Islet of Langerhans (tissue), 1 donor: ENCODE measurements around the gene RASA1.
"Not testable (repeated sequence)": the region's sequence is repeated elsewhere in the genome, so short reads cannot be mapped to it uniquely, and the experiment has no call there.

Source experiments
- FAIRE-seq: peaks from one replicate; lab custom pipeline; 2011; peaks lifted over from hg19 to GRCh38; lab: Jason Lieb, UNC

The RASA1 gene

GRCh38 chr5:87267574-87268125, at the start of gene RASA1:
Gene RASA1 (plus strand): TSS chr5:87267883. CDS start chr5:87268452, 569 bp downstream.
- FAIRE-seq = no peak

GRCh38 chr5:87229780-87230179, 37.9 kb upstream of the RASA1 start:
- FAIRE-seq = no peak

DNA sequence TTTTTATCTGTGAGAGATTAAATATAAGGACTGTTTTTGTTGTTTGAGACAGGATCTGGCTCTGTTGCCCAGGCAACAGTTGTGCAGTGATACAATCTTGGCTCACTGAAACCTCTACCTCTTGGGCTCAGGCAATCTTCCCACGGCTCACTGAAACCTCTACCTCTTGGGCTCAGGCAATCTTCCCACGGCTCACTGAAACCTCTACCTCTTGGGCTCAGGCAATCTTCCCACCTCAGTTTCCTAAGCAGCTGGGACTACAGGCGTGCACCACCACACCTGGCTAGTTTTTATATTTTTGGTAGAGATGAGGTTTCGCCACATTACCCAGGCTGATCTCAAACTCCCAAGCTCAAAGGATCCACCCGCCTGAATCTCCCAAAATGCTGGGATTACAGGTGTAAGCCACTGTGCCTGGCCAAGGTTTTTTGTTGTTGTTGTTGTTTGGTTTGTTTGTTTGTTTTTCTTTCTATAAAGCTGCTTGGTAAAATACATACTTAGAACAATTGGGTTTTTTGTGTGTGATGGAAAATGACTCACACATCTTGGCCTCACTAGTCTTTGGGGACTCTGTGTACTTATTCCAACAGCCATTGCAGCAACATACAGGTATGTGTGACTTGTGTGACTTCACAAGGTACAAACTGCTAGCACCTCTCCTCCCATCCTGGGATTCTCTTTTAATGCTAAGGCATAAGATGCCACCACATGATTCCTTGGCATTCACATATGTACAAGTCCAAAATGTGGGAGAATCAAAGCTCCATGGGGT, 36.5 kb upstream of the RASA1 start:
- no peak for FAIRE-seq

GRCh38 chr5:87233143-87233542, 34.5 kb upstream of the RASA1 start:
- no peak for FAIRE-seq

DNA sequence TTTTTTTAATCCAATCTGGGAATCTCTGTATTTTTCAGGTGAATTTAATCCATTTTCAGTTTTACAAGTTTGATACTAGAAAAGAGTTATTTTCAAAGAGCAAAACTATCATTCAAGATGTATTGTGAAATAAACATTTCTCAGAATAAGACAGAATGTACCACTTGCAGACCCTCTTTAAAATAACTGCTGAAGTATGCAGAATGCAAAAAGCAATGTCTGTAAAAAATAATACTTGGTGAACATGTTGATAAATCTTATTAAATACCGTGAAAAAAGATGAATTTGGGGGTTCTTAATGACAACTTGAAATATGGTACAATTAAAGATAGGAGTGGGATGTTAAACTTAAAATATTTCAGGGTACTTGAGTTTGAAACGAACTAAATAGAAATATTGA, 26.1 kb upstream of the RASA1 start:
- no peak for FAIRE-seq

DNA sequence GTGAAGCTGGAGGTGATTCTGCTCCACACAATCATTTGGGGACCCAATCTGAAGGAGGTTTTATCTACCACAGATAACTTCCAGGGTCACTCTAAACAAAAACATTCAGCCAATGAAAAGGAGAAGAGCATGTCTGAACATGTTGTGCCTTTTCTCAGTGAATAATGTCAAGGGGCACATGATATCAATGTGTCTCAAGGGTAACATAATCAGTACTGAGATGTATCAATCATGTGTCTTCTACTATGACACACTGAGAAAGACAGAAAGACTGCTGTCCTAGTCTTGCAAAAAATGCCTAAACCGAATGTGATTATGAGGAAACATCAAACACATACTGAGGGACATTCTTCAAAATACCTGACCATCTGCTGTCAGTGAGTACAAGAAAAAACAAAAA, 25.4 kb upstream of the RASA1 start:
- no peak for FAIRE-seq

GRCh38 chr5:87243161-87243844, 24.4 kb upstream of the RASA1 start:
- no peak for FAIRE-seq

DNA sequence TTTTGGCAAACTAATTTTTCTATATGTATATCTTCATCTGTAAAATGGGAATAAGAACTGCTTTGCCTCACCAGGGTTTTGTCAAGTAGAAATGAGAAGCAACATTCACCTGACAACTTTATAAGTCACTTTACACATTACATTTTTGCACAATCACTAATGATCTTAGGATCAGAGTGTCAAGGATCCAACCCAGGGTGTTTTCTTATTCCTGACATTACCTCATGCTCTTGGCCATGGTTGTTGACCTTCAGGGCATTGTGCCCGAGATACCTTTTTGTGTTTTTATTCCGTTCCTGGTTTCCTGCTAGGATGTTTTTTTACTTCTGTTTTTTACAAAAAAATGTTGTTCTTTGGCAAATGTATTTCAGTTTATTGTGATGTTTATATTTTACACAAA, 22.2 kb upstream of the RASA1 start:
- no peak for FAIRE-seq

DNA sequence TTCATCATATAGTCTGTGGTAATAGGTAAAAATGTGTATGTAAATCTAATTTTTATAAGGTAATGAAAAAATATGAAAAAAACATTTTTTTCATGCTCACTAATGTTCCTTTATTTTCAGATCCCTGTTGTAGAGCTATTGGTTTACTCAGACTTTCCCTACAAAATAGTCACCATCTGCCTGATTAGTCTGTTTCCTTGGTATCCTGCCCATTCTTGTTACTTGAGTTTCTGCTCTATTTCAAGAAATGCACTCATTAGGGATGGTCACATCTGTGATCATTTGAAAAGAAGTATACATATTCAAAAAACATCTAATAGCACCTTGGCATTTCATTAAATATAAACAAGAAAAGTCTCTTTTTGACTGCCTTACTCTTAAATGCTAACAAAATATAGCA, 21.6 kb upstream of the RASA1 start:
- peak; percentile 38 for FAIRE-seq

- no peak for FAIRE-seq
Measured at GRCh38 chr5:87252283-87252605, 15.4 kb upstream of the RASA1 start.

- FAIRE-seq = no peak
Measured at GRCh38 chr5:87254035-87254434, 13.6 kb upstream of the RASA1 start.

GRCh38 chr5:87258507-87258906, 9.2 kb upstream of the RASA1 start:
- no peak for FAIRE-seq

GRCh38 chr5:87260604-87261192, 7.0 kb upstream of the RASA1 start:
- no peak for FAIRE-seq

DNA sequence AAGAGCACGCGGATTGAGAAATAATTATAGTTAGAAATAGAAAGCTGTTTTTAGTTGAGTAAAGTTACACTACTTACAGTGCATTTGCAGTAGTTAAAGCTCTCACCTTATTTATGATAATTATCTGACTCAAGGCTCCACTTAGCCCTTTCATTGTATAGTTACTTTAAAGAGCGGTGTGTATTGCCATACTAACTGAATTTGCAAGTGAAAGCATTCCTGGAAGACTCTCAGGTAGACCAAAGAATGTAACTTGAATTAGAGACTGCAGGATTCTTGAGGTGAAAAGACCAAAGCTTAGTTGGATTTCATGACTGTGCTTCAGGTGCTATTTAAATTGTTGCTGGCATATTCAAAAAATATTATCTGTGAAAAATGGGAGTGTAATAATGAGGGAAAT, 4.2 kb upstream of the RASA1 start:
- no peak for FAIRE-seq

GRCh38 chr5:87266914-87267573, 639 bp upstream of the RASA1 start:
- no peak for FAIRE-seq

DNA sequence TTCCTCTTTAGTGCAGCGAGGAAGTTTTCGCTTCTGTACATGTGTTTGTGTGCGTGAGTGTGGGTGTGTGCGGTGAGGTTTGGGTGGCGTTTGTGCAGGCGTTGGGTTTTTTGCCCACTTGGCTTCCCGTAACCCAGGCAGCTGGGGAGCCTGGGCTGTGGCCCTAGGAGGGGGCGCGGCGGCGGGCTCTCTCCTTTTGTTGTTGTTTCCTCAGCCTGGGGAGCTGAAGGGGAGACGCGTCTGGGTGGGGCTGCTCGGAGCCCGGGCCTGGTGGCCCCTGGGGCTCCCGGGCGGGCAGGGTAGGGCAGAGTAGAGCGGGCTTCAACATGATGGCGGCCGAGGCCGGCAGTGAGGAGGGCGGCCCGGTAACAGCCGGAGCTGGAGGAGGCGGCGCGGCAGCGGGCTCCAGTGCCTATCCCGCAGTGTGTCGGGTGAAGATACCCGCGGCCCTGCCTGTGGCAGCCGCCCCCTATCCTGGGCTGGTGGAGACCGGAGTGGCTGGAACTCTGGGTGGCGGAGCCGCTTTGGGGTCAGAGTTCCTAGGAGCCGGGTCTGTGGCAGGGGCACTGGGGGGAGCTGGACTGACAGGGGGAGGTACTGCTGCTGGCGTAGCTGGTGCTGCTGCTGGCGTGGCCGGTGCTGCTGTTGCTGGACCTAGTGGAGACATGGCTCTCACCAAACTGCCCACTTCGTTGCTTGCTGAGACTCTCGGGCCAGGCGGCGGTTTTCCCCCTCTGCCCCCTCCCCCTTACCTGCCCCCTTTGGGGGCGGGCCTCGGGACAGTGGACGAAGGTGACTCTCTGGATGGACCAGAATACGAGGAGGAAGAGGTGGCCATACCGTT, 665 bp downstream of the RASA1 start:
- no peak for FAIRE-seq

DNA sequence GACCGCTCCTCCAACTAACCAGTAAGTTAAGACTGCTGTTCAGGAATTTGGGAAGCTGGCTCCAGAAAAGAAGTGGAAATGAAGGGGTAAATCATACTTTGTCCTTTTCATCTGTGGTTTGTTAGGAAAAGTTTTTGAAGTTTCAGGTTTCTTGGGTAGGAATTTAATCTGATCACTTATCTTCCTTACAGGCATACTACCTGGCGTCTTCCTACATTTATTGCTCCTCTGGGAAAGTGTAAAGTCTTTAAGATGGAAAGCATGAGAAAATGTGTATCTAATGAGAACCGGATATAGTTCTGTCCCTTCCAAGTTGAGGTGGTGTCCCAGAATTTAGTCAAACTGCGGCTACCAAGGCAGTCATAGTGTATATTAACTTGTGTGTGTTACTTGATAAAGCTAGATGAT, 1.3 kb downstream of the RASA1 start:
- no peak for FAIRE-seq

DNA sequence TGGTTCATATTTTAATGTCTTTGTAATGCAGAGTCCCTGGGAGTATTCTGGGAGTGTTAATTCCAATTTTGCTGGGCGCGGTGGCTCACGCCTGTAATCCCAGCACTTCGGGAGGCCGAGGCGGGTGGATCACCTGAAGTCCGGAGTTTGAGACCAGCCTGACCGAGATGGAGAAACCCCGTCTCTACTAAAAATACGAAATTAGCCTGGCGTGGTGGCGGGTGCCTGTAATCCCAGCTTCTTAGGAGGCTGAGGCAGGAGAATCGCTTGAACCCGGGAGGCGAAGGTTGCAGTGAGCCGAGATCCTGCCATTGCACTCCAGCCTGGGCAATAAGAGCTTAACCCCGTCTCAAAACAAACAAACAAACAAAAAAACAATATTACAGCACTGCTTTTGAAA, 3.2 kb downstream of the RASA1 start:
- FAIRE-seq = not testable (repeated sequence)

DNA sequence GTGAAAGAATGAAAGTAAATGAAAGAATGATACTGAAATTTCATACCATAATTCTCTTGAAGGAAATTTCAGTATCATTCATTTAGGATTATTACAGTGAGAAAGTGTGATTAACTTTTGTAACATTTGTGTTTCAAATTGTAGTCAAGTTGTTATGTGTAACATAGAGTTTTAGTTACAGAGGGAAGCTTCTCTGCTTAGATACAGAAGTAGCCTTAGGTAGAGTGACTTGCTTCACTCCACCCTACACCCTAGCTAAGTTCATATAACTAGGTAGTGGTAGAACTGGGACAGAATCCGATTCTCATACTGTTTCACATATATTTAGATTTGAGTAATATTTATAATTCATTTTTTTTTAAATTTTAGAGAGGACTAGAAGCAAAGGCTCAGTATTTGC, 9.0 kb downstream of the RASA1 start:
- FAIRE-seq = no peak

- FAIRE-seq = no peak
Measured at GRCh38 chr5:87277279-87277835, 9.7 kb downstream of the RASA1 start.

DNA sequence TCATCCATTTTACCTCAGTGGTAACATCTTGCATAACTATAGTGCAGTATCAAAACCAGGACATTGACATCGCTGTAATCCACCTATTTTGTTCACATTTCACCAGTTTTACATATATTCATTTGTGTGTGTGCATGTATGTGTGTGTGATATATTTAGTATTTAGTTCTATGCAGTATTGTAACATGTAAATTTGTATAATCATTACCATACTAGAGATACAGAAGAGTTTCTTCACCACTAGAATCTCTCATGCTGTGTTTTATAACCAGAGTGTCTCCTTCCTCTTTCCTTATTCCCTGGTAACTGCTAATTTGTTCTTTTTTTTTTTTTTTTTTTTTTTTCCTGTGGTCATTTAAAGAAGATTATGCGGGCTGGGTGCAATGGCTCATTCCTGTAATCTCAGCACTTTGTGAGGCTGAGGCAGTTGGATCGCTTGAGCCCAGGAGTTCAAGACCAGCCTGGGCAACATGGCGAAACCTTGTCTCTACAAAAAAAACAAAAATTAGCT, 11.0 kb downstream of the RASA1 start:
- no peak for FAIRE-seq
